CD4-positive, alpha-beta T cell treated with Interleukin-12 subunit alpha and Interleukin-12 subunit beta, for 1 hour (primary cell): ENCODE data around the gene GLRX5.
"Not testable (repeated sequence)": the region's sequence is repeated elsewhere in the genome, so short reads cannot be mapped to it uniquely, and the experiment has no call there.

ENCODE experiments used
- DNase-seq: peaks from one replicate; pipeline ENCODE4 v3.0.0-alpha.2; 2020

Gene GLRX5

GRCh38 chr14:95562892-95563685 is 28.2 kb downstream of the GLRX5 start:
- DNase-seq = no peak

- DNase-seq = no peak
Measured at GRCh38 chr14:95564060-95564459, 29.2 kb downstream of the GLRX5 start.

- no peak for DNase-seq
Measured at GRCh38 chr14:95569440-95569839, 34.6 kb downstream of the GLRX5 start.

DNA sequence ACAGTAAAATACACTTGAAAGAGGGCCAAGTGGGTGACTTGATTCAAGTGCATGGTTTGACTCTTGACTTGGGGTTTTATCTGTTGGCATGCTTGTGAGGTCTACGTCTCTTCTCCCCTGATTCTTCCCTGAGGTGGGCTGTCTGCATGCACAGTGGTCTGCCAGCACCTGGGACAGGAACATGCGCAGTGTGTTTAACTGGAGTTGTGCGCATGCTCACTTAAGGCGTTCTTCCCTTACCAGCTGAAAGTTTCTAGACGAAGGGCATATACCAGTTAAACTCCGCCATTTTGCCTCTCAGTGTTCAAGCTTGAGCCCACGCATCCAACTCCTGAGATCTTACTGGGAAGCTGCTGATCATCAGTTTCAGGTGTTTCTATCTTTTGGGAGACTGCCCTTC is 38.5 kb downstream of the GLRX5 start:
- no peak for DNase-seq

- DNase-seq = no peak
Measured at GRCh38 chr14:95575840-95576473, 41.1 kb downstream of the GLRX5 start.

GRCh38 chr14:95577067-95577800 is 42.4 kb downstream of the GLRX5 start:
- DNase-seq = no peak

- DNase-seq = no peak
Measured at GRCh38 chr14:95577870-95578269, 43.0 kb downstream of the GLRX5 start.

- not testable (repeated sequence) for DNase-seq
Measured at GRCh38 chr14:95583836-95584617, 49.2 kb downstream of the GLRX5 start.

DNA sequence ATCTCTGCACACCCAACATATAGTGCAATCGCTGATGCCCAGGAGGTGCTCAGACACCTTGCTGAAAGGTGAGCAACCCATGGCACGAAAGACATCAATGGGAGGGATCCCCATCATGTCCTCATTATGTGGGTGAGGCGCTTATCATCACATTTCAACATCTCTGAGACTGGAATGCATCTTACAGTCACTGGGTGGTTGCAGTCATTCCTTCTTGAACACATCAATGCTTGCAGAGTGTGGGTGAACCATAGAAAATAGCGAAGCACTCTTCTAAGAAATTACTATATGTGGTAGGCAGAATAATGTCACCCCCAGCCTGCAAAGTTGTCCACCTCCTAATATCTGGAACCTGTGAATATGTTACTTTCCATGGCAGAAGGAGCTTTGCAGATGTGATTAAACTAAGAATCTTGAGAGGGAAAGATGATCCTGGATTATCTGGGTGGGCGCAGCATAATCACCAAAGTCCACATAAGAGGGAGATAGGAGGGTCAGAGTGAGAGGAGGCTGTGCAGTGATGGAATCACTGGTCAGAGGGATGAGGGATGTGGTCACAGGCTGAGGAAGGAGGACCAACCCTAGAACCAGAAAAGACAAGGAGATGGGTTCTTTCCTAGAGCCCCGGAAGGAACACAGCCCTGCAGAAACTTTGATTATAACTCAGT is 51.2 kb downstream of the GLRX5 start:
- no peak for DNase-seq

- DNase-seq = not testable (repeated sequence)
Measured at GRCh38 chr14:95591182-95591581, 56.3 kb downstream of the GLRX5 start.
